GM23248 (cell line): ENCODE data around the gene SLC15A4. TPM values are rescaled to one million over a fixed set of nuclear protein-coding genes. Genes with fewer than 3 reads are reported as not detected.
"Not testable (repeated sequence)": the region's sequence is repeated elsewhere in the genome, so short reads cannot be mapped to it uniquely, and the experiment has no call there.

Experiments
- DNase-seq: peaks from one replicate; pipeline ENCODE4 v3.0.0-alpha.2; 2015
- H2AFZ ChIP-seq: fragments of 200-600 bp; sonication (generic); 2 replicates; pipeline ENCODE4 v1.6.1; 2016; ENCODE audit warnings: antibody characterized with exemption
- H3F3A ChIP-seq: fragments of 200-600 bp; sonication (generic); 2 replicates; pipeline ENCODE4 v1.6.1; 2016; ENCODE audit warnings: mild to moderate bottlenecking, antibody characterized with exemption, mixed run types; ENCODE audit not compliant: insufficient read depth
- H3K27ac ChIP-seq: fragments of 200-600 bp; sonication (generic); 2 replicates; pipeline ENCODE4 v1.5.1; 2016; ENCODE audit warnings: mild to moderate bottlenecking
- H3K27me3 ChIP-seq: fragments of 200-600 bp; sonication (generic); replicated peaks from 2 replicates; pipeline ENCODE4 v1.6.1; 2016; ENCODE audit warnings: mild to moderate bottlenecking; ENCODE audit not compliant: insufficient read depth
- H3K36me3 ChIP-seq: fragments of 200-600 bp; sonication (generic); 2 replicates; pipeline ENCODE4 v1.6.1; 2016; ENCODE audit warnings: low read depth, mild to moderate bottlenecking
- H3K4me1 ChIP-seq: fragments of 200-600 bp; sonication (generic); 2 replicates; pipeline ENCODE4 v1.6.1; 2016; ENCODE audit warnings: mild to moderate bottlenecking; ENCODE audit not compliant: insufficient read depth
- H3K4me2 ChIP-seq: fragments of 200-600 bp; sonication (generic); one replicate; pipeline ENCODE4 v1.6.1; 2016; ENCODE audit warnings: mild to moderate bottlenecking; ENCODE audit not compliant: unreplicated experiment
- H3K4me3 ChIP-seq: fragments of 200-600 bp; sonication (generic); 2 replicates; pipeline ENCODE4 v1.5.1; 2016; ENCODE audit warnings: mild to moderate bottlenecking
- H3K79me2 ChIP-seq: fragments of 200-600 bp; sonication (generic); 2 replicates; pipeline ENCODE4 v1.6.1; 2016; ENCODE audit warnings: mild to moderate bottlenecking; ENCODE audit not compliant: insufficient read depth
- H3K9ac ChIP-seq: fragments of 200-600 bp; sonication (generic); 2 replicates; pipeline ENCODE4 v1.6.1; 2016; ENCODE audit warnings: mild to moderate bottlenecking
- H3K9me2 ChIP-seq: fragments of 200-600 bp; sonication (generic); 2 replicates; pipeline ENCODE4 v1.6.1; 2016; ENCODE audit warnings: mixed run types, mild to moderate bottlenecking, moderate library complexity; ENCODE audit not compliant: insufficient read depth
- H3K9me3 ChIP-seq: fragments of 200-600 bp; sonication (generic); one replicate; pipeline ENCODE4 v1.6.1; 2017; ENCODE audit warnings: low read depth
- H4K20me1 ChIP-seq: fragments of 200-600 bp; sonication (generic); 2 replicates; pipeline ENCODE4 v1.6.0; 2016; ENCODE audit not compliant: insufficient read depth
- EZH2 ChIP-seq: fragments of 200-600 bp; sonication (generic); IDR thresholded peaks from 2 replicates; pipeline ENCODE4 v1.6.1; 2018; ENCODE audit warnings: antibody characterized with exemption, mild to moderate bottlenecking; ENCODE audit not compliant: insufficient read depth, poor library complexity, severe bottlenecking
- EZH2phosphoT487 ChIP-seq: fragments of 200-600 bp; sonication (generic); IDR thresholded peaks from 2 replicates; pipeline ENCODE4 v1.6.1; 2018; ENCODE audit warnings: antibody characterized with exemption, moderate library complexity, mild to moderate bottlenecking, low read depth; ENCODE audit not compliant: insufficient read depth
- WGBS, 2 experiments: methylation state at CpG; one replicate each; pipeline ENCODE4 v1.1.6; 2015 to 2017; ENCODE audit warnings: low lambda C conversion rate in 2 of 2, low coverage in 1 of 2; ENCODE audit errors: missing lambda C conversion rate in 2 of 2; 5-methylcytosine and 5-hydroxymethylcytosine counted together
- in situ Hi-C: fragments of 300-500 bp; cut with MboI; formaldehyde crosslinking; loops from 2 replicates; pipeline ENCODE4 v1.15.0; 2020
- polyA plus RNA-seq: library from polyadenylated mRNA; unstranded; fragments of >200 nt; fragmentation: Nextera tagmentation; extraction: Ambion mirVana; gene quantifications from 2 replicates; pipeline ENCODE4 v1.2.1, GENCODE V29; 2016
- total RNA-seq: library from RNA; depleted of rRNA; stranded (reverse); fragments of >200 nt; shearing (Covaris generic); gene quantifications from 2 replicates; pipeline ENCODE4 v1.2.3, GENCODE V29; 2014

SLC15A4 gene
- total and polyA plus RNA-seq, 2 experiments from 2014 or later, result 5.7 to 50.3 TPM

- no peak within 1 kb of the TSS for H3K4me2 ChIP-seq
- 40 to 65% methylated on average over 11 to 26 of the region's 56 CpGs for WGBS, 2 experiments
- no peaks in the 10 kb centered on the region for H4K20me1 ChIP-seq
- no peaks in the 10 kb centered on the region for H3F3A ChIP-seq
- no peak within 1 kb of the TSS for H3K9ac ChIP-seq
- no peak within 1 kb of the TSS for H3K27ac ChIP-seq
- no peak within 1 kb of the TSS for H3K4me3 ChIP-seq
- H3K4me1 ChIP-seq, result no peaks in the 10 kb centered on the region
- no peaks in the 10 kb centered on the region for H3K9me2 ChIP-seq
- no peak for DNase-seq
- in situ Hi-C loops, result no loop called here
- no peaks in the 10 kb centered on the region for H3K79me2 ChIP-seq
- H3K9me3 ChIP-seq, result no peaks in the 10 kb centered on the region
- H2AFZ ChIP-seq, result no peak within 1 kb of the TSS
- no peaks in the 10 kb centered on the region for H3K27me3 ChIP-seq
- H3K36me3 ChIP-seq, result no peaks in the 10 kb centered on the region
- TF ChIP-seq EZH2phosphoT487, result no peak
- TF ChIP-seq EZH2, result no peak
These were observed 29.3 kb upstream of the SLC15A4 start, which contains the start of gene GLT1D1 for GRCh38 chr12:128852885-128853599. Gene GLT1D1 (plus strand): TSS chr12:128853478. CDS start chr12:128853582, 104 bp downstream.

DNA sequence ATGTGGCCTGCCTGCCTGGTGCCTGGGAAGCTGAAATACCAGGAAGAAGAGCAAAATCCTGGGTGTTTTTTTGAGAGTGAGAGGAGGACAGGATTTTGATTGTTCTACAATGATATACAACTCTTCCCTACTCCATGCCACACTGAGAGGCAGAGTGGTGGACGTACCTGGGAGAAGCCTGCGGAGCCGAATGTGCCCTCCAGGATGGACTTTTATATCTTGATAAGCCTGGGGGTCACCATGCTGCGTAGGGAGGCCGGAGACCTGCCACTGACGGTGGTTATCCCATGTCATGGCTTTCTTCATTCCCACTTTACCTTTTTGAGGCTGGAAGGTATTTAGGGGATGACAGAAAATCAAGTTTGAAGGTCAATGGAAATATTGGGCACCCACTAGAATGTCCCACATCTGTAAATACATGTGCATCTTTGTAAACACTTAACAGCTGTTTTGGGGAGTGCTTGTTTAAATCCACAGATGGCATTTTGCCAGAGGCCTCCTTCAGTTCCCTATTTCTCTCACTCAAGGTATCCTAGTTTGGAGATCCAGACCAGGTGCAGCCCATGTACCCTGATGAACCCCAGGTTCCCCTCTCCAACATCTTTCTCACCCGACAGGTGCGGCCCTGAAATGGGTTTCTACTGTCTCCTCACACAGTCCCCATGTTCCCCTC lies 28.4 kb upstream of the SLC15A4 start:
- H3K79me2 ChIP-seq, result no peaks in the 10 kb centered on the region
- no peak for TF ChIP-seq EZH2phosphoT487
- no peak for TF ChIP-seq EZH2
- H4K20me1 ChIP-seq, result no peaks in the 10 kb centered on the region
- no peaks in the 10 kb centered on the region for H3K27me3 ChIP-seq
- H3K9me3 ChIP-seq, result no peaks in the 10 kb centered on the region
- H3K27ac ChIP-seq, result no peak overlapping the region
- WGBS, 2 experiments, result 61 to 67% methylated on average over 8 of the region's 8 CpGs
- no peak overlapping the region for H3K4me3 ChIP-seq
- H2AFZ ChIP-seq, result no peak overlapping the region
- no peaks in the 10 kb centered on the region for H3K4me1 ChIP-seq
- no peak overlapping the region for H3K4me2 ChIP-seq
- in situ Hi-C loops, result no loop called here
- H3K36me3 ChIP-seq, result no peaks in the 10 kb centered on the region
- DNase-seq, result no peak
- no peaks in the 10 kb centered on the region for H3K9me2 ChIP-seq
- H3F3A ChIP-seq, result no peaks in the 10 kb centered on the region
- no peak overlapping the region for H3K9ac ChIP-seq

DNA sequence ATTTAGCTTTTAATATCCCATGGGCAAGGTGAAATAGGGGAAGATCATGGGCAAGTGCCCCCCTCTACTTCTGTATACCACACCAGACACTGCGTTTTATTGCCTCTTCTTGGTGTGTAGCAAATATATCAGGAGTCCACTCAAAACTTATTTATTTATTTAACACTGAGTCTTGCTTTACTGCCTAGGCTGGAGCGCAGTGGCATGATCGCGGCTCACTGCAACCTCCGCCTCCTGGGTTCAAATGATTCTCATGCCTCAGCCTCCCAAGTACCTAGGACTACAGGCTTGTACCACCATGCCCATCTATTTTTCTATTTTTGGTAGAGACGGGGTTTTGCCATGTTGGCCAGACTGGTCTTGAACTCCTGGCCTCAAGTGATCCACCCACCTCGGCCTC lies 27.7 kb upstream of the SLC15A4 start:
- H3K27ac ChIP-seq, H2AFZ ChIP-seq, DNase-seq, in situ Hi-C loops, H3K79me2 ChIP-seq, H3K4me1 ChIP-seq, H4K20me1 ChIP-seq, H3F3A ChIP-seq, H3K9ac ChIP-seq, H3K27me3 ChIP-seq, H3K9me3 ChIP-seq, H3K4me2 ChIP-seq, H3K4me3 ChIP-seq, H3K36me3 ChIP-seq, H3K9me2 ChIP-seq: not testable (repeated sequence)
- 51 to 63% methylated on average over 7 of the region's 7 CpGs for WGBS, 2 experiments

DNA sequence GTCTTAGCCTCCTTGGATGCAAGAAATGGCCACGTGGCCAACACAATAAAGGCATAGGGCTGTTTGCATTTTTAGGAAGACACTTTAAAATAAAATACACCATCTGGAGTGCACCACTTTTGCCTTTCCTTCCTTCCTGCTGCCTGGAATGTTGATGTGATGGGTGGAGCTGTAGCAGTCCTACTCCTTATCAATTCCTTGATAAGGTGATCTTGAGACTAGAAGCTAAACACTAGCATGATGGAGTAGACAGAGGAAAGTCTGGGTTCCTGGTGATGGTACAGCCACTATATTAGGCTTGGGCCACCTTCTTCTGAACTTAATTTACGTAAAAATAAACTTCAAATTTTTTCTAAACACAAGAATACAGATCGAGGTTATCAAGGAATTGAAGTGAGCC lies 26.6 kb upstream of the SLC15A4 start:
- no peaks in the 10 kb centered on the region for H3K27me3 ChIP-seq
- 14 to 19% methylated on average over 3 of the region's 3 CpGs for WGBS, 2 experiments
- no peaks in the 10 kb centered on the region for H3K9me2 ChIP-seq
- H3K4me3 ChIP-seq, result no peak overlapping the region
- no peak for DNase-seq
- H4K20me1 ChIP-seq, result no peaks in the 10 kb centered on the region
- H3K36me3 ChIP-seq, result no peaks in the 10 kb centered on the region
- H3K4me2 ChIP-seq, result no peak overlapping the region
- H3K27ac ChIP-seq, result no peak overlapping the region
- in situ Hi-C loops, result no loop called here
- H3F3A ChIP-seq, result no peaks in the 10 kb centered on the region
- H3K9ac ChIP-seq, result no peak overlapping the region
- no peak overlapping the region for H2AFZ ChIP-seq
- TF ChIP-seq EZH2phosphoT487, result no peak
- TF ChIP-seq EZH2, result no peak
- H3K9me3 ChIP-seq, result no peaks in the 10 kb centered on the region
- no peaks in the 10 kb centered on the region for H3K79me2 ChIP-seq
- H3K4me1 ChIP-seq, result no peaks in the 10 kb centered on the region

DNA sequence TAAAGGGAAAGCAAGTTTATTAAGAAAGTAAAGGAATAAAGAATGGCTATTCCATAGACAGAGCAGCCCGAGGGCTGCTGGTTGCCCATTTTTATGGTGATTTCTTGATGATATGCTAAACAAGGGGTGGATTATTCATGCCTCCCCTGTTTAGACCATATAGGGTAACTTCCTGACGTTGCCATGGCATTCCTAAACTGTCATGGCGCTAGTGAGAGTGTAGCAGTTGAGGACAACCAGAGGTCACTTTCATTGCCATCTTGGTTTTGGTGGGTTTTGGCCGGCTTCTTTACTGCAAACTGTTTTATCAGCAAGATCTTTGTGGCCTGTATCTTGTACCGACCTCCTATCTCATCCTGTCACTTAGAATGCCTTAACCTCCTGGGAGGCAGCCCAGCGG lies 26.0 kb upstream of the SLC15A4 start:
- H3K27ac ChIP-seq, H3K4me1 ChIP-seq, H2AFZ ChIP-seq, H3K9ac ChIP-seq, DNase-seq, H3K9me2 ChIP-seq, H3K9me3 ChIP-seq, H3K4me3 ChIP-seq, in situ Hi-C loops, H4K20me1 ChIP-seq, H3K4me2 ChIP-seq, H3K27me3 ChIP-seq, H3K79me2 ChIP-seq, H3F3A ChIP-seq, H3K36me3 ChIP-seq: not testable (repeated sequence)
- 24 to 30% methylated on average over 6 of the region's 6 CpGs for WGBS, 2 experiments
